ENCODE measurements around the gene SYNGR1.
"Not testable (repeated sequence)": the region's sequence is repeated elsewhere in the genome, so short reads cannot be mapped to it uniquely, and the experiment has no call there.

The SYNGR1 gene

DNA sequence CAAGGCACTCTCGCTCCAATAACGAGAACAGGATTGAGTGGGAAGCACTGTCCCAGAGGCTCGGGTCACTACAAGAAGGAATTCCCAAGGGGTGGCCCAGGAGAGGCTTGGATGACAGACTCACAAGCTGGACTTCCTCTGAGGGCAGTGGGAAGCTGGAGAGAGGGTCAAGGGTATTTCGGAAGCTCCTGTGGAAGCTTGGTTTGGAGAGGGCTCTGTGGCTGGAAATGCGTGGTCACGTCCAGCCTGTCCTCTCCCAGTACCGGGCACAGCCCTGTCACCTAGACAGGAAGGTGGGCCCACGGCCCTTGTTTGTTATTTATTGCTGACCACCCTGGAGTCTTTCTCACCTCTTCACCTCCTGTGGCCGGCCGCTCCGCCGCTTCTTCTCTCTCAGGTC, 5.3 kb downstream of the SYNGR1 start:
- Histone ChIP-seq H3K9ac (ENCODE audit: low read length) (no peak overlapping the region), H3K4me1 (ENCODE audit: control insufficient read depth, insufficient read depth, low read length) (peaks cover 33% of the 10 kb centered on the region), H3K4me3 (ENCODE audit: low read depth, low read length) (no peak overlapping the region), H3K27ac (ENCODE audit: low read depth, low read length) (no peak overlapping the region), H3K27me3 (ENCODE audit: control insufficient read depth, insufficient read depth, low read length) (no peaks in the 10 kb centered on the region), H3K36me3 (ENCODE audit: control insufficient read depth, insufficient read depth, low read length) (no peaks in the 10 kb centered on the region), H3K9me3 (ENCODE audit: control insufficient read depth, insufficient read depth, low read depth, low read length) (no peaks in the 10 kb centered on the region)

DNA sequence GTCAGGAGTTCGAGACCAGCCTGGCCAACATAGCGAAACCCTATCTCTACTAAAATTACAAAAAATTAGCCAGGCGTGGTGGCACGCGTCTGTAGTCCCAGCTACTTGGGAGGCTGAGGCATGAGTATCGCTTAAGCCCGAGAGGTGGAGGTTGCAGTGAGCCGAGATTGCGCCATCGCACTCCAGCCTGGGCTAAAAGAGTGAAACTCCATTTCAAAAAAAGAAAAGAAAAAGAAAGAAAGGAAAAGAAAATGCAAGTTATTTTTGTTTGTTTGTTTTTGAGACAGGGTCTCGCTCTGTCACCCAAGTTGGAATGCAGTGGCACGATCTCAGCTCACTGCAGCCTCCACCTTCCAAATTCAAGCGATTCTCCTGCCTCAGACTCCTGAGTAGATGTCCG, 6.0 kb downstream of the SYNGR1 start:
- peaks cover 35% of the 10 kb centered on the region for H3K4me1 ChIP-seq (ENCODE audit: control insufficient read depth, insufficient read depth, low read length)
- not testable (repeated sequence) for H3K4me3 ChIP-seq (ENCODE audit: low read depth, low read length); H3K9ac ChIP-seq (ENCODE audit: low read length); H3K27ac ChIP-seq (ENCODE audit: low read depth, low read length); H3K9me3 ChIP-seq (ENCODE audit: control insufficient read depth, insufficient read depth, low read depth, low read length); H3K27me3 ChIP-seq (ENCODE audit: control insufficient read depth, insufficient read depth, low read length); H3K36me3 ChIP-seq (ENCODE audit: control insufficient read depth, insufficient read depth, low read length)

DNA sequence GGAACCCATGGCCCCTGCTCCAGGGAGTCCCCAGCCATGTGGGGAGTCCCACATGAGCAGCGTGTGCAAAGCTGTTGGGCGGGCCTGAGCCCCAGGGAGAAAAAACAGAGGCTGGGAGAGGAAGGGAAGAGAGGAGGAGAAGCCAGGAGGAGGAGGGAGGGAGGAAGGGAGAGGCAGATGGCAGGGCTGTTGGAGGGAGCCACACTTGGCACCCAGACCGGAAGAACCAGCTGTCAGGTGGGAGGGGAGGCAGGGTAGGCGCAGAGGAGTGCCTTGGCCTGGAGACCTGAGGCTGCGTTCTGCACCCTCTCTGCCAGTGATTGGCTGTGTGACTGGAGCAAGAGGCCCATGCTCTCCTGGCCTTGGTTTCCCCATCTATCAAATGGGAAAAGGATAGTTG, 6.7 kb downstream of the SYNGR1 start:
- H3K9ac ChIP-seq (ENCODE audit: low read length) = no peak overlapping the region
- H3K27me3 ChIP-seq (ENCODE audit: control insufficient read depth, insufficient read depth, low read length) = no peaks in the 10 kb centered on the region
- H3K4me1 ChIP-seq (ENCODE audit: control insufficient read depth, insufficient read depth, low read length) = peaks cover 32% of the 10 kb centered on the region
- no peaks in the 10 kb centered on the region for H3K36me3 ChIP-seq (ENCODE audit: control insufficient read depth, insufficient read depth, low read length)
- no peak overlapping the region for H3K4me3 ChIP-seq (ENCODE audit: low read depth, low read length)
- H3K27ac ChIP-seq (ENCODE audit: low read depth, low read length) = no peak overlapping the region
- no peaks in the 10 kb centered on the region for H3K9me3 ChIP-seq (ENCODE audit: control insufficient read depth, insufficient read depth, low read depth, low read length)

DNA sequence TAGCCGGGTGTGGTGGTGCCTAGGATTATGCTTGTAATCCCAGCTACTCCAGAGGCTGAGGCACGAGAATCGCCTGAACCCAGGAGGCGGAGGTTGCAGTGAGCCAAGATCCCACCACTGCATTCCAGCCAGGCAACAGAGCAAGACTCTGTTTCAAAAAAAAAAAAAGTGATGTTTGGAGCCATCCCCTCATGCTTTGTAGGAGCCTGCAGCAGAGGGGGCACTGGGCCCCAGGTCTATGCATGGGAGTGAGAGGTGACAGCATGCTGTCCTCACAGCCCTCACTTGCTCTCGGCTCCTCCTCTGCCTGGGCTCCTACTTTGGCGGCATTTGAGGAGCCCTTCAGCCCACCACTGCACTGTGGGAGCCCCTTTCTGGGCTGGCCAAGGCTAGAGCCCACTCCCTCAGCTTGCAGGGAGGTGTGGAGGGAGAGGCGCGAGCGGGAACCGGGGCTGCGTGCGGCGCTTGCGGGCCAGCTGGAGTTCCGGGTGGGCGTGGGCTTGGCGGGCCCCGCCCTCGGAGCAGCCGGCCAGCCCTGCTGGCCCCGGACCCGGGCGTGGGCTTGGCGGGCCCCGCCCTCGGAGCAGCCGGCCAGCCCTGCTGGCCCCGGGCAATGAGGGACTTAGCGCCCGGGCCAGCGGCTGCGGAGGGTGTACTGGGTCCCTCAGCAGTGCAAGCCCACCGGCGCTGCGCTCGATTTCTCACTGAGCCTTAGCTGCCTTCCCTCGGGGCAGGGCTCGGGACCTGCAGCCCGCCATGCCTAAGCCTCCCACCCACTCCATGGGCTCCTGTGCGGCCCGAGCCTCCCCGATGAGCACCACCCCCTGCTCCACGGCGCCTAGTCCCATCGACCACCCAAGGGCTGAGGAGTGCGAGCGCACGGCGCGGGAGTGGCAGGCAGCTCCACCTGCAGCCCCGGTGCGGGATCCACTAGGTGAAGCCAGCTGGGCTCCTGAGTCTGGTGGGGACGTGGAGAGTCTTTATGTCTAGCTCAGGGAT, 7.6 kb downstream of the SYNGR1 start:
- not testable (repeated sequence) for H3K36me3 ChIP-seq (ENCODE audit: control insufficient read depth, insufficient read depth, low read length); H3K27ac ChIP-seq (ENCODE audit: low read depth, low read length); H3K9me3 ChIP-seq (ENCODE audit: control insufficient read depth, insufficient read depth, low read depth, low read length); H3K4me3 ChIP-seq (ENCODE audit: low read depth, low read length); H3K27me3 ChIP-seq (ENCODE audit: control insufficient read depth, insufficient read depth, low read length)
- peak overlapping the region; percentile 16 for H3K9ac ChIP-seq (ENCODE audit: low read length)
- peaks cover 27% of the 10 kb centered on the region for H3K4me1 ChIP-seq (ENCODE audit: control insufficient read depth, insufficient read depth, low read length)

GRCh38 chr22:39358197-39358596, 8.4 kb downstream of the SYNGR1 start:
- H3K4me1 ChIP-seq (ENCODE audit: control insufficient read depth, insufficient read depth, low read length) = peaks cover 33% of the 10 kb centered on the region
- H3K27ac ChIP-seq (ENCODE audit: low read depth, low read length); H3K36me3 ChIP-seq (ENCODE audit: control insufficient read depth, insufficient read depth, low read length); H3K9ac ChIP-seq (ENCODE audit: low read length); H3K27me3 ChIP-seq (ENCODE audit: control insufficient read depth, insufficient read depth, low read length); H3K4me3 ChIP-seq (ENCODE audit: low read depth, low read length); H3K9me3 ChIP-seq (ENCODE audit: control insufficient read depth, insufficient read depth, low read depth, low read length): not testable (repeated sequence)

- Histone ChIP-seq H3K9ac (ENCODE audit: low read length) (no peak overlapping the region), H3K4me1 (ENCODE audit: control insufficient read depth, insufficient read depth, low read length) (peaks cover 44% of the 10 kb centered on the region), H3K27ac (ENCODE audit: low read depth, low read length) (no peak overlapping the region)
Observed at GRCh38 chr22:39359659-39360195, 9.9 kb downstream of the SYNGR1 start.

GRCh38 chr22:39360242-39360641, 10.5 kb downstream of the SYNGR1 start:
- peaks cover 46% of the 10 kb centered on the region for H3K4me1 ChIP-seq (ENCODE audit: control insufficient read depth, insufficient read depth, low read length)
- no peak overlapping the region for H3K27ac ChIP-seq (ENCODE audit: low read depth, low read length)
- no peaks in the 10 kb centered on the region for H3K9me3 ChIP-seq (ENCODE audit: control insufficient read depth, insufficient read depth, low read depth, low read length)
- H3K9ac ChIP-seq (ENCODE audit: low read length) = no peak overlapping the region
- H3K36me3 ChIP-seq (ENCODE audit: control insufficient read depth, insufficient read depth, low read length) = no peaks in the 10 kb centered on the region
- H3K27me3 ChIP-seq (ENCODE audit: control insufficient read depth, insufficient read depth, low read length) = no peaks in the 10 kb centered on the region
- H3K4me3 ChIP-seq (ENCODE audit: low read depth, low read length) = no peak overlapping the region

More at GRCh38 chr22:39359659-39360195, 9.9 kb downstream of the SYNGR1 start:
- Histone ChIP-seq H3K9me3 (ENCODE audit: control insufficient read depth, insufficient read depth, low read depth, low read length) (no peaks in the 10 kb centered on the region), H3K36me3 (ENCODE audit: control insufficient read depth, insufficient read depth, low read length) (no peaks in the 10 kb centered on the region), H3K4me3 (ENCODE audit: low read depth, low read length) (no peak overlapping the region), H3K27me3 (ENCODE audit: control insufficient read depth, insufficient read depth, low read length) (no peaks in the 10 kb centered on the region)

- peaks cover 46% of the 10 kb centered on the region for H3K4me1 ChIP-seq (ENCODE audit: control insufficient read depth, insufficient read depth, low read length)
- H3K4me3 ChIP-seq (ENCODE audit: low read depth, low read length) = 0 out of 2 replicates have a peak overlapping the region, but pooled peaks have one; percentile 7
- H3K27ac ChIP-seq (ENCODE audit: low read depth, low read length) = no peak overlapping the region; the same call in 1 of the 2 replicates
- H3K27me3 ChIP-seq (ENCODE audit: control insufficient read depth, insufficient read depth, low read length) = no peaks in the 10 kb centered on the region
- H3K9me3 ChIP-seq (ENCODE audit: control insufficient read depth, insufficient read depth, low read depth, low read length) = no peaks in the 10 kb centered on the region
- H3K9ac ChIP-seq (ENCODE audit: low read length) = peak overlapping the region; percentile 19
- H3K36me3 ChIP-seq (ENCODE audit: control insufficient read depth, insufficient read depth, low read length) = no peaks in the 10 kb centered on the region
Observed at GRCh38 chr22:39360674-39361413, 11.1 kb downstream of the SYNGR1 start.

DNA sequence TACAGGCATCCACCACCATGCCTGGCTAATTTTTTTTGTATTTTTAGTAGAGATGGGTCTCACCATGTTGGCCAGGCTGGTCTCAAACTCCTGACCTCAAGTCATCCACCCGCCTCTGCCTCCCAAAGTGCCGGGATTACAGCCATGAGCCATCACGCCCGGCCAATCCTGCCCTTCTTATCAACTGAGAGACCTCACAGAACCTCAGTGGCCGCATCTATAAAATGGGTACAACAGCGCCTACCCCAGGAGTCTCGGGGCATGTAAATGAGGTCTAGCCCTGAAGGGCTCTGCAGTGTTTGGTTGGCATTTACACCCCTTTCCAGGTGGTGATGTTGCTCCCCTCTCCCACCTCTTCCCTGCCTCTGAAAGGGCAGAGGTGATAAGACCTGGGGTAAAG, 11.7 kb downstream of the SYNGR1 start:
- Histone ChIP-seq H3K4me3 (ENCODE audit: low read depth, low read length) (no peak overlapping the region), H3K36me3 (ENCODE audit: control insufficient read depth, insufficient read depth, low read length) (no peaks in the 10 kb centered on the region), H3K27me3 (ENCODE audit: control insufficient read depth, insufficient read depth, low read length) (no peaks in the 10 kb centered on the region), H3K27ac (ENCODE audit: low read depth, low read length) (no peak overlapping the region; the same call in 1 of the 2 replicates), H3K9me3 (ENCODE audit: control insufficient read depth, insufficient read depth, low read depth, low read length) (no peaks in the 10 kb centered on the region), H3K4me1 (ENCODE audit: control insufficient read depth, insufficient read depth, low read length) (peaks cover 46% of the 10 kb centered on the region), H3K9ac (ENCODE audit: low read length) (no peak overlapping the region)

GRCh38 chr22:39362271-39362670, 12.5 kb downstream of the SYNGR1 start:
- Histone ChIP-seq H3K9ac (ENCODE audit: low read length) (peak overlapping the region; percentile 42), H3K9me3 (ENCODE audit: control insufficient read depth, insufficient read depth, low read depth, low read length) (no peaks in the 10 kb centered on the region), H3K4me3 (ENCODE audit: low read depth, low read length) (no peak overlapping the region), H3K27me3 (ENCODE audit: control insufficient read depth, insufficient read depth, low read length) (no peaks in the 10 kb centered on the region), H3K4me1 (ENCODE audit: control insufficient read depth, insufficient read depth, low read length) (peaks cover 42% of the 10 kb centered on the region), H3K27ac (ENCODE audit: low read depth, low read length) (no peak overlapping the region), H3K36me3 (ENCODE audit: control insufficient read depth, insufficient read depth, low read length) (no peaks in the 10 kb centered on the region)

GRCh38 chr22:39362932-39363331, 13.1 kb downstream of the SYNGR1 start:
- H3K9ac ChIP-seq (ENCODE audit: low read length) = peak overlapping the region; percentile 42
- H3K36me3 ChIP-seq (ENCODE audit: control insufficient read depth, insufficient read depth, low read length) = no peaks in the 10 kb centered on the region
- H3K4me3 ChIP-seq (ENCODE audit: low read depth, low read length) = no peak overlapping the region
- peaks cover 42% of the 10 kb centered on the region for H3K4me1 ChIP-seq (ENCODE audit: control insufficient read depth, insufficient read depth, low read length)
- H3K27me3 ChIP-seq (ENCODE audit: control insufficient read depth, insufficient read depth, low read length) = no peaks in the 10 kb centered on the region
- H3K9me3 ChIP-seq (ENCODE audit: control insufficient read depth, insufficient read depth, low read depth, low read length) = no peaks in the 10 kb centered on the region
- H3K27ac ChIP-seq (ENCODE audit: low read depth, low read length) = no peak overlapping the region
